ENCODE measurements around the gene YTHDC1. TPM values are rescaled to one million over a fixed set of nuclear protein-coding genes. Genes with fewer than 3 reads are reported as not detected.

Gene YTHDC1
- total RNA-seq, 4 donors from 2014 or later, result 16.4 to 104 (median 71.3) TPM

Small RNA genes lying within 50 kb of the gene (small RNA-seq; reads per million reads assigned to genes)
- not detected for gene MT2P1

Other genes with a start within 250 kb of the YTHDC1 start
- not detected for gene TMPRSS11F, start 220.2 kb downstream of the YTHDC1 start, total RNA-seq
- gene TMPRSS11B, start 104.4 kb downstream of the YTHDC1 start, total RNA-seq, result under 1 TPM in 1 of 4 donors, not detected in 3; 0.21 TPM
- not detected for gene TMPRSS11E, start 97.4 kb upstream of the YTHDC1 start, total RNA-seq
- 1 to 10 TPM in 1 of 4 donors, not detected in 3; 1.2 TPM for gene UGT2B17, start 226.2 kb upstream of the YTHDC1 start, total RNA-seq